OCI-LY7 (cell line): ENCODE results near the gene TAF1C. TPM values are rescaled to one million over a fixed set of nuclear protein-coding genes. Genes with fewer than 3 reads are reported as not detected.

ENCODE experiments used
- BruUV-seq: library from RNA; stranded (reverse); fragments of 400-500 nt; replicated peaks from 2 replicates; lab custom pipeline; 2021; lab: Mats Ljungman, UMichigan
- CTCF ChIA-PET: fragments of 300-600 bp; sonication (Branson Sonifier 250); formaldehyde crosslinking; loops from one replicate; lab custom pipeline; 2022; ENCODE audit warnings: antibody characterized with exemption; ENCODE audit not compliant: unreplicated experiment; lab: Charles Lee
- POLR2A ChIA-PET: fragments of 300-600 bp; sonication (Branson Sonifier 250); formaldehyde crosslinking; loops from one replicate; lab custom pipeline; 2022; ENCODE audit warnings: antibody characterized with exemption; lab: Charles Lee
- DNase-seq: peaks from one replicate; pipeline ENCODE4 v3.0.0-alpha.2; 2015; ENCODE audit warnings: low spot score
- H2AFZ ChIP-seq: fragments of 200-600 bp; sonication (generic), shearing (Covaris generic); 2 replicates; pipeline ENCODE4 v1.6.1; 2014; ENCODE audit warnings: mild to moderate bottlenecking, antibody characterized with exemption, low read length, moderate library complexity
- H3K27ac ChIP-seq: fragments of 200-600 bp; sonication (generic); 2 replicates; pipeline ENCODE4 v1.5.1; 2014; ENCODE audit warnings: mixed run types, low read depth, mild to moderate bottlenecking, moderate library complexity, low read length, inconsistent platforms; ENCODE audit not compliant: poor library complexity, severe bottlenecking
- H3K36me3 ChIP-seq: fragments of 200-600 bp; sonication (generic); 2 replicates; pipeline ENCODE4 v1.6.1; 2014; ENCODE audit warnings: mild to moderate bottlenecking, antibody characterized with exemption, low read length, moderate library complexity, mixed read lengths; ENCODE audit not compliant: insufficient read depth
- H3K4me1 ChIP-seq: fragments of 200-600 bp; sonication (generic); 2 replicates; pipeline ENCODE4 v1.5.1; 2014; ENCODE audit warnings: mild to moderate bottlenecking, low read length; ENCODE audit not compliant: insufficient read depth, poor library complexity, severe bottlenecking
- H3K4me2 ChIP-seq: fragments of 200-600 bp; sonication (generic); 2 replicates; pipeline ENCODE4 v1.6.1; 2014; ENCODE audit warnings: mild to moderate bottlenecking, low read length
- H3K4me3 ChIP-seq: fragments of 200-600 bp; sonication (generic); 2 replicates; pipeline ENCODE4 v1.5.1; 2014; ENCODE audit warnings: mild to moderate bottlenecking, low read depth, low read length; ENCODE audit not compliant: poor library complexity, severe bottlenecking
- H3K79me2 ChIP-seq: fragments of 200-600 bp; sonication (generic); 2 replicates; pipeline ENCODE4 v1.6.1; 2016; ENCODE audit warnings: low read depth, mild to moderate bottlenecking, low read length, moderate library complexity, mixed read lengths; ENCODE audit not compliant: insufficient read depth
- H3K9me2 ChIP-seq: fragments of 200-600 bp; sonication (generic); 2 replicates; pipeline ENCODE4 v1.6.1; 2016; ENCODE audit warnings: mild to moderate bottlenecking, low read length, mixed read lengths; ENCODE audit not compliant: insufficient read depth
- H3K9me3 ChIP-seq: fragments of 200-600 bp; sonication (generic); 2 replicates; pipeline ENCODE4 v1.6.1; 2014; ENCODE audit warnings: mild to moderate bottlenecking, mixed run types, low read length, mixed read lengths
- H4K20me1 ChIP-seq: fragments of 200-600 bp; sonication (generic); 2 replicates; pipeline ENCODE4 v1.6.1; 2014; ENCODE audit warnings: mild to moderate bottlenecking, antibody characterized with exemption, low read length, moderate library complexity, mixed read lengths; ENCODE audit not compliant: insufficient read depth
- EZH2phosphoT487 ChIP-seq: fragments of 200-600 bp; sonication (generic); IDR thresholded peaks from 2 replicates; pipeline ENCODE4 v1.6.1; 2018; ENCODE audit warnings: low read depth, borderline replicate concordance, mild to moderate bottlenecking, mixed run types, antibody characterized with exemption, low read length, moderate library complexity, mixed read lengths
- intact Hi-C: fragments of 100-400 bp; cut with micrococcal nuclease; formaldehyde crosslinking; loops from one replicate; pipeline ENCODE4 v1.10.0; 2022; ENCODE audit not compliant: unreplicated experiment
- total RNA-seq, 2 experiments: library from RNA; depleted of rRNA in 1 of 2; stranded (reverse); fragments of >200 nt in 1 of 2; shearing (Covaris generic) in 1 of 2; gene quantifications; 2 replicates each; pipeline ENCODE4 v1.2.3, GENCODE V29; 2014 to 2022
- TF ChIP-seq, protein P1 (sequence below): fragments of 200-600 bp; sonication (generic); conservative IDR thresholded peaks from 2 replicates; pipeline ENCODE4 v1.5.1; 2014; ENCODE audit warnings: mild to moderate bottlenecking, antibody characterized with exemption, low read length, moderate library complexity, mixed read lengths

TAF1C gene
- total RNA-seq, 2 experiments from 2014 or later, result 64.6 to 66.1 TPM

GRCh38 chr16:84232060-84232459 lies 45.2 kb upstream of the TAF1C start:
- no peak for DNase-seq
- no peak overlapping the region for H2AFZ ChIP-seq
- no peak overlapping the region for H3K27ac ChIP-seq
- H3K9me3 ChIP-seq, result no peaks in the 10 kb centered on the region
- BruUV-seq, result no TSS peak
- ChIA-PET POLR2A (interaction anchor here (0.7 kb wide), 1 partner anchor 55 kb away, joined by 4 read pairs; no protein-coding TSS in a partner anchor), CTCF (no interaction called here)
- H3K4me2 ChIP-seq, result no peak overlapping the region
- H4K20me1 ChIP-seq, result no peaks in the 10 kb centered on the region
- no peaks in the 10 kb centered on the region for H3K4me1 ChIP-seq
- TF ChIP-seq, protein P1, sequence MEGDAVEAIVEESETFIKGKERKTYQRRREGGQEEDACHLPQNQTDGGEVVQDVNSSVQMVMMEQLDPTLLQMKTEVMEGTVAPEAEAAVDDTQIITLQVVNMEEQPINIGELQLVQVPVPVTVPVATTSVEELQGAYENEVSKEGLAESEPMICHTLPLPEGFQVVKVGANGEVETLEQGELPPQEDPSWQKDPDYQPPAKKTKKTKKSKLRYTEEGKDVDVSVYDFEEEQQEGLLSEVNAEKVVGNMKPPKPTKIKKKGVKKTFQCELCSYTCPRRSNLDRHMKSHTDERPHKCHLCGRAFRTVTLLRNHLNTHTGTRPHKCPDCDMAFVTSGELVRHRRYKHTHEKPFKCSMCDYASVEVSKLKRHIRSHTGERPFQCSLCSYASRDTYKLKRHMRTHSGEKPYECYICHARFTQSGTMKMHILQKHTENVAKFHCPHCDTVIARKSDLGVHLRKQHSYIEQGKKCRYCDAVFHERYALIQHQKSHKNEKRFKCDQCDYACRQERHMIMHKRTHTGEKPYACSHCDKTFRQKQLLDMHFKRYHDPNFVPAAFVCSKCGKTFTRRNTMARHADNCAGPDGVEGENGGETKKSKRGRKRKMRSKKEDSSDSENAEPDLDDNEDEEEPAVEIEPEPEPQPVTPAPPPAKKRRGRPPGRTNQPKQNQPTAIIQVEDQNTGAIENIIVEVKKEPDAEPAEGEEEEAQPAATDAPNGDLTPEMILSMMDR, result no peak
- TF ChIP-seq EZH2phosphoT487, result no peak
- H3K36me3 ChIP-seq, result no peaks in the 10 kb centered on the region
- intact Hi-C loops, result no loop called here
- H3K4me3 ChIP-seq, result no peak overlapping the region
- H3K9me2 ChIP-seq, result no peaks in the 10 kb centered on the region
- H3K79me2 ChIP-seq, result no peaks in the 10 kb centered on the region

DNA sequence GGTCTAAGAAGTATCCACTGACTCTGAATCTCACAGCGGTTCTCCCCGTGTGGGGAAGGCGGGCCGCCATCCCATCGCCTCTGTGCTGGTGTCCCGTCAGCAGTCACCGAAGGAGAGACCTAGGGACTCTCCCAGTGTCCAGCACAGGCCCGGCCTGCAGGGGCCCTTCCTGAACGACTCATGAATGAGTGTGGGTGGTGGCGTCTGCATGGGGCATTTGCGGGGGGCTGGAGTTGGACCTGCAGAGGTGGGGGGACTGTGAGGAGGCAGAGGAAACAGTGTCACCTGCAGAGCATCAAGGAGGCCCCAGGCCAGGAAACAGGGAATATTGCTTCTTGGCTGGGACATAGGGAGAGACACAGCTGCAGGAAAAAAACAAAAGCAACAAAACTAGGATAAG lies 42.6 kb upstream of the TAF1C start:
- BruUV-seq, result no TSS peak
- intact Hi-C loops, result no loop called here
- H3K79me2 ChIP-seq, result no peaks in the 10 kb centered on the region
- H3K36me3 ChIP-seq, result no peaks in the 10 kb centered on the region
- TF ChIP-seq, protein P1, result no peak
- no peak for TF ChIP-seq EZH2phosphoT487
- H3K4me1 ChIP-seq, result no peaks in the 10 kb centered on the region
- H4K20me1 ChIP-seq, result no peaks in the 10 kb centered on the region
- POLR2A ChIA-PET, result no interaction called here
- DNase-seq, result no peak
- H3K9me2 ChIP-seq, result no peaks in the 10 kb centered on the region
- no peak overlapping the region for H3K4me3 ChIP-seq
- no peak overlapping the region for H3K27ac ChIP-seq
- H3K9me3 ChIP-seq, result no peaks in the 10 kb centered on the region
- CTCF ChIA-PET, result no interaction called here
- no peak overlapping the region for H3K4me2 ChIP-seq
- H2AFZ ChIP-seq, result no peak overlapping the region

GRCh38 chr16:84228256-84228838 lies 41.5 kb upstream of the TAF1C start:
- TF ChIP-seq, protein P1, result no peak
- TF ChIP-seq EZH2phosphoT487, result no peak
- Histone ChIP-seq H3K4me2 (no peak overlapping the region), H3K4me3 (no peak overlapping the region), H3K4me1 (no peaks in the 10 kb centered on the region), H2AFZ (no peak overlapping the region), H3K9me3 (no peaks in the 10 kb centered on the region), H3K79me2 (no peaks in the 10 kb centered on the region), H3K27ac (no peak overlapping the region), H4K20me1 (no peaks in the 10 kb centered on the region), H3K9me2 (no peaks in the 10 kb centered on the region), H3K36me3 (no peaks in the 10 kb centered on the region)
- no peak for DNase-seq
- CTCF ChIA-PET, result no interaction called here
- no TSS peak for BruUV-seq
- POLR2A ChIA-PET, result no interaction called here
- intact Hi-C loops, result no loop called here
